ENCODE results near the gene DCLK3.

DNA sequence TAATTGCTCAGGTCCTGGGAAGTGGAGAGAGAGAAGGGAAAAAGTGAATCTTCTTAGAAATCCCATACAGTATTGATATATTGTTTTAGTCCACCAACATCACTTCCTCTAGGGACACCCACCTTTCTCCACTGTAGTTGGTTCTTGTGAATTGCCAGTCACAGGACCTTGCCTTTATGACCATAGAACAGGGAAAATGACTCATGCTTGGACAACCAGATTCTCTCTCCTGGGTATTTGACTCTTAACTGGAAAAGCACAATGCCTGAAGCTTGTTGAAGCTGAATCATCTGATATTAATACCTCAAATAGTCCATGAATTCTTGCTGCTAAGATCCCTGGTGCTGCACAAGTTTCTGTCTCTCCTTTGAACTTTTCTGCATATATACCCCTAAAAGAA is 32.5 kb upstream of the DCLK3 start:
- TF ChIP-seq, protein P1, sequence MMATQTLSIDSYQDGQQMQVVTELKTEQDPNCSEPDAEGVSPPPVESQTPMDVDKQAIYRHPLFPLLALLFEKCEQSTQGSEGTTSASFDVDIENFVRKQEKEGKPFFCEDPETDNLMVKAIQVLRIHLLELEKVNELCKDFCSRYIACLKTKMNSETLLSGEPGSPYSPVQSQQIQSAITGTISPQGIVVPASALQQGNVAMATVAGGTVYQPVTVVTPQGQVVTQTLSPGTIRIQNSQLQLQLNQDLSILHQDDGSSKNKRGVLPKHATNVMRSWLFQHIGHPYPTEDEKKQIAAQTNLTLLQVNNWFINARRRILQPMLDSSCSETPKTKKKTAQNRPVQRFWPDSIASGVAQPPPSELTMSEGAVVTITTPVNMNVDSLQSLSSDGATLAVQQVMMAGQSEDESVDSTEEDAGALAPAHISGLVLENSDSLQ (IDR thresholded peaks at IDR 0.05) = no peak
- no peak for TF ChIP-seq BHLHE40 (IDR thresholded peaks at IDR 0.05; ENCODE audit: borderline replicate concordance)
- TF ChIP-seq SP1 (IDR thresholded peaks at IDR 0.05) = no peak
- no peak for TF ChIP-seq ELF4 (IDR thresholded peaks at IDR 0.05)
- no peak for TF ChIP-seq FOXM1 (IDR thresholded peaks at IDR 0.05; ENCODE audit: borderline replicate concordance)
- no peak for TF ChIP-seq TARDBP (IDR thresholded peaks at IDR 0.05)
- no peak for TF ChIP-seq ZNF384 (IDR thresholded peaks at IDR 0.05)

All from HEK293T (cell line).